Activated CD8-positive, alpha-beta memory T cell treated with anti-CD3 and anti-CD28 coated beads, Interleukin-2, amount 50 U/mL, for 4 hours (primary cell): ENCODE data around the gene PXDC1.

Experiments
- DNase-seq: peaks from one replicate; pipeline ENCODE4 v3.0.0-alpha.2; 2020

The PXDC1 gene

GRCh38 chr6:3751077-3751729, at the start of gene PXDC1:
PXDC1 (minus strand) TSS chr6:3751713; CDS start chr6:3751531, 182 bp downstream.
- DNase-seq: no peak

DNA sequence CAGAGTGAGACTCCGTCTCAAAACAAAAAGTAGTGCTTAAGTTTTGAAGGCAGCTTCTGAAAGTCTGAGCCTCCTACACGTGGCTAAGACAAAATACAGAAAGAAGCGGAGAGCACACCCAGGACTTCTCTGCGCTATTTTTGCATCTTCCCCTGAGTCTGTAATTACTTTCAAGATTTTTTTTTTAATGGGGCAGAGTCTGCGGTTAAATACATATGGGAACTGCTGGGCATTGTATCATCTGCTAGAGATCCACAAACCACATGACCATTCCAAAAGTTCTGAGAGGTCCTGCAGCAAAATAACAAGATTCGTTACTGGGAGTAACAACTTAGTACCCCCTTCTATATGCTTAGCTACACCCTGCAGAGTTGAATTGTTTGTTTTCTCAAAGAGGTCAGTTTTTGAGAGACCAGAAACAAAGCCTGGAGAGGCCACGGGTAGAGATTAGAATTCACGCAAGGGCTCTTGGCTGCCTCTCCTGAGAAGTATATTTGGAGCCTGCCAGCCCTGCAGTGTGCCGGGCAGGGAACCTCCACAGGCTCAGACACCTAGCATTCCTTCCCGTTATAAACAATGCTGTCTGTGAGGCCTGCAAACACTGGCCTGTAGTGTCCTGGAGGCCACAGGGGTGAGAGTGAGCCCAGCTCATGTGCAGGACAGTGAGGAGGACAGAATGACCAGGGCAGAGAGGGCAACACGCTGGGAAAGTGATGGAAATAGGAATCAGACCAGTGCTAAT, 49.5 kb upstream of the PXDC1 start:
- no peak for DNase-seq

GRCh38 chr6:3799719-3800118, 48.2 kb upstream of the PXDC1 start:
- DNase-seq: no peak

DNA sequence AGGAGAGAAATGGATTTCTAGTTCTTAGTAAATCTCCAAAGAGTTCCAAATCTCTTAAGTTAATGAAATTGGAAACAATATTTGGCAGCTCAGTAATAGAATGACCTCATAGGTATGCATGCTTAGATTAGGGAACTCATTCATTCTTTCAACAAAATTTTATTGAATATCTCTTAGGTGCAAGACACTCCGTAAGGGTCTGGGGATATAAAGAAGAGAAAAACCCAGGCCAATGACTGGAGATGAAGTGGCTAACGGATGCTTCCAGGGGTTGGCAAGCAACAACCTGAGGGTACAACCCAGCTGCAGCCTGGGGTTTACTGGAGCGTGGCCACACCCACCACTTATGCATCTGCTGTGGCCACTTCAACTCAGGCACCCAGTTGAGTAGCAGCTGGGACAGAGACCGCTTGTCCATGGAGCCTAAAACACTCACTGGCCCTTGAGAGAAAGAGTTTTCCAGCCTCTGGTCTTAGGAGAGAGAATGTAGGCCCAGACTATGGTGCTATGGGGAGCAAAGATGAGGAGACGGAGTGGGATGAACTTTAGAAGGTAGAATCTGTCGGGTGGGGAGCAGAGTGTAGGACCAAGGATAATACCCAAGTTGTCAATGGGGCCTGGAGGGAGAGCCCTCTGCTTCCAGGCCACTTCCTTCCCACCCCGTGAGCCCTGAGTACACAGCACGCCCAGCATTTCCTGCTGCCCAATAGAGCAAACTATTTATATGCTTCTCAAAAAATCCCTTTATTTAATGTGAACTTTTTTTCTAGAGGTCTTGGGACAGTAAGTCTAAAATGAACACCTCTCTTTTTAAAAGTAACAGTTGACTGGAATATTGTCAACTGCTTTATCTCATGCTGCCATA, 46.8 kb upstream of the PXDC1 start:
- DNase-seq: no peak

DNA sequence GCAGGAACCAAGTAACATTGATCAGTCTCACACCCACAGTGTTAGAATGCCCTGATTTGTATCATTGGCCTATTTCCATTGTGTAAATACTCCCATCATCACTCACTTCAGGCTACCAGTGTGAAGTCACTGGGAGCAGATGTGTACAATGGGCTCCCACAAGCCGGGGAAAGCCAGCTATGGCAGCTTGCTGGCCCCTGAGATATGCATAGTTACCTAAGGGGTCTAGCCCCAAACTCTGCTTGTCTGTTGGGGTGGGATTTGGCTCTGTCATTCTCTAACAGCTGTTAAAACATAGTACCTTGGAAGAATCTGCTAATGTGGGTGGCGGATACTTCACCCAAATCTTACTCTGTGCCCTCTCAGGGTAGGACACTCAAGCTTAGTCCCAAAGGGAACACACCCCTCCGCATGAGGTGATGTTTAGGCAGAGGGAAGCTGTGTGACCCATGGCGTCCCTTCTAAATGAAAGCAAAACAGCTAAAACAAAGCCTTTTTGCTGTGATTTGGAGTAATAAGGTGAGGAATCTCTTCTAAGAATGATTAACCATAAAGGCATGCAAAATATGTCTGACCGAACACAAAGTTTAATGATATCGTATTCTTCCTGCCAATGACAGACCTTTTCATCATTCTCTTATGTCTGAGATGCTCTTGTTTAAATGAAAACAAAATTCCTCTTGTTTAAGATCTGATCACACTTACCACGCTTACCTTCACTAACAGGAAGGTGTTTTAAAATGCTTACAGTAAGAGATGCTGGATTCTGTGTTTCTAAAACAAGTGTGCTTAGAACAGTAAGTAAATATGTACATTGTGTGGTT, 45.9 kb upstream of the PXDC1 start:
- DNase-seq: no peak

DNA sequence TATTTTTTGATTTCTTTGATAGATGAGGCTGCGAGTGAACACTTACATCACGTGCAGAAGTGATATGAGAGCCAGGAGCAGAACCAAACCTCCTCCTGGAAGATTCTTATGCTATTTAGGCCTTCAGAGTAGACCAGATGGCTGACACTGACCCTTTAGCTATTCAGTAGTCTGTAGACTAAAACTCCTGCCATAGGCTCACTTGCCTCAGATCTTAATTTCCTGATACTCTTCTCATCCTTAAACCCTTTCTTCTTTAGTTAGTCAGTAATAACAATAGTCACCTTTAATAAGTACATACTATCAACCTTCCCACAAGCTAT, 45.2 kb upstream of the PXDC1 start:
- no peak for DNase-seq

GRCh38 chr6:3795836-3796718, 44.6 kb upstream of the PXDC1 start:
- no peak for DNase-seq

- DNase-seq: no peak
Observed at GRCh38 chr6:3794092-3794491, 42.6 kb upstream of the PXDC1 start.

GRCh38 chr6:3793545-3793944, 42.0 kb upstream of the PXDC1 start:
- DNase-seq: no peak

DNA sequence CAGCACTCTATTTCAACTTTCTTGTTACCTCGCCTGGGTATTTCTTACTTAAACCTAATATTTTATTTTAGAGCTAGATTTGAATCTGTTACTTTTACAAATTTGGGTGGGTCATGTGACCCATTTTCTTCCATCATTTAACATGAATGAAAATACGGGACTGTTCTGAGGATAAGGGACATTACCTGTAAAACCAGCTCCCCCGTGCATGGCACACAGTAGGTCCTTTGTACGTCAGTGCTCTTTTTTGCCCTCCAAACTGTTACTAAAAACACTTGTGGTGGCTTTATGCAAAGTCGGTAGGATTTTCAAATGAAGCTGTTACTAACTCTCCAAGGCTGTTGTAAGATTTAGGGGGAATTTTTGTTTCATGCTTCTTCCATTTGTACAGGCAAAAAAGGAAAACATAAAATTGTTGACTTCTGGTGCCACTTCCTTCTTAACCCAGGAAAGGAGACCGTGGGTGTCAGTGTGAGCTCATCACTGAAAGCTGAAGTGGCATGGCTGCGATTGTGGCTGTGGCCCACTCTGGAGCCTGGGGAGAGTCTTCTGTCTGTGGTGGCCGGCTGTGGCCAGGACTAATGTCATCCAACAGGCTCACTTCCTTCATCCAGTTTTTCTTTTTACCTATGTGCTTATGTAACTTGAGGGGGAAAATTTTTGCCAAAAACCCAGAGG, 40.2 kb upstream of the PXDC1 start:
- DNase-seq: no peak

- DNase-seq: no peak
Observed at GRCh38 chr6:3789896-3790558, 38.5 kb upstream of the PXDC1 start.

DNA sequence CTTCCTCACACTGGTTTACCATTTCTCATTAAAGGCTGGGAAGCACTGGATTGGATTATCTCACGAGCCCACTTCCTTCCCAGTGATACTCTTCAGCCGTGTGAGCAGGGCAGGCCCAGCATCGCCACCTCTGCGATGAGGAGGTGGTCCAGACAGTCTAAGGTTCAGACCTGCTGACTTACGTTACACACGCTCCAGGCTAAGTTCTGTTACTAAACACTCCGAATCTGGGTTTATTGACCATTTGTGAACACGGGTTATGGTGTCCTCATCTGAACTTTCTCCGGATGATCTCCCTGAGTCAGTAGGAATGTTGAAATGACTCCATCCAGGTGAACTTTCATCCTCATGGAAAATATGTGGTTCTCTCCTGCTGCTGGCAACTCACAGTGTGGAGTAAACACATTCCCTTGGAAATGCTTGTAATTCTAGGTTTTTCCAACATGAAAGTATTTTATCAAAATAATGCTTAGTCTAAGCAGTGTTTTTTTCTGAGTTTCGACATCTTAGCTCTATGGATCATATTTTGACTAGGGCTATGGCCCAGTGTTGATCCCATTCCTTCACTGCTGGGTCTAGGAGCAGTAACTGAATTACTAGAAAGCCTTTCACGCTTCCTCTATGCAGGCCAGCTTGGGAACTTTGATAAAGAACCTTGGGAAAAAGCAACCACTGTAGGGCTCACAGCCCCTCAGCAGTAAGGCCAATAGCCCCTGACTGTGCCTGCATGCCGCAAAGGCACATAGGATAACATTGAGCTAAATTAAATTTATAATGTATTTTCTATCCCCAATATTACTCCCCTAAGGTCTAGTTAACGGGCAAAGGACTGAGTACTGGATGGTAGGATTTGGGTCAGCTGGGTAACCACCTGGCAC, 37.7 kb upstream of the PXDC1 start:
- no peak for DNase-seq

GRCh38 chr6:3788408-3789017, 37.0 kb upstream of the PXDC1 start:
- DNase-seq: no peak

DNA sequence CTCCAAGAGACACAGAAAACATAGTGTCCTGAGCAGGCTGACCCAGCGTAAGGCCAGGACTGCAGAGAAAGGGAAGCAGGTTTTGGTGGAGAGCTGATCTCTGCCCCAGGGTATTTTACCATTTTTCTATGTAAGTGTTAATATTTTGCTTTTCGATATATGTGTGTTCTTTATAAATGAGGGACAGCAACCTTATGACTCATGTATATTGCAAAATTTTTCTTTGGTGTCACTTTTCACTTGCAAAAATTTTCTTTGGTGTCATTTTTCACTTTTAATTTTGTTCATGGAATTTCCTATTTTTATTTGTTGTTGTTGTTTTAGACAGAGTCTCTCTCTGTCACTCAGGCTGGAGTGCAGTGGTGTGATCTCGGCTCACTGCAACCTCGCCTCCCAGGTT, 34.6 kb upstream of the PXDC1 start:
- DNase-seq: no peak

GRCh38 chr6:3785745-3786098, 34.2 kb upstream of the PXDC1 start:
- no peak for DNase-seq

DNA sequence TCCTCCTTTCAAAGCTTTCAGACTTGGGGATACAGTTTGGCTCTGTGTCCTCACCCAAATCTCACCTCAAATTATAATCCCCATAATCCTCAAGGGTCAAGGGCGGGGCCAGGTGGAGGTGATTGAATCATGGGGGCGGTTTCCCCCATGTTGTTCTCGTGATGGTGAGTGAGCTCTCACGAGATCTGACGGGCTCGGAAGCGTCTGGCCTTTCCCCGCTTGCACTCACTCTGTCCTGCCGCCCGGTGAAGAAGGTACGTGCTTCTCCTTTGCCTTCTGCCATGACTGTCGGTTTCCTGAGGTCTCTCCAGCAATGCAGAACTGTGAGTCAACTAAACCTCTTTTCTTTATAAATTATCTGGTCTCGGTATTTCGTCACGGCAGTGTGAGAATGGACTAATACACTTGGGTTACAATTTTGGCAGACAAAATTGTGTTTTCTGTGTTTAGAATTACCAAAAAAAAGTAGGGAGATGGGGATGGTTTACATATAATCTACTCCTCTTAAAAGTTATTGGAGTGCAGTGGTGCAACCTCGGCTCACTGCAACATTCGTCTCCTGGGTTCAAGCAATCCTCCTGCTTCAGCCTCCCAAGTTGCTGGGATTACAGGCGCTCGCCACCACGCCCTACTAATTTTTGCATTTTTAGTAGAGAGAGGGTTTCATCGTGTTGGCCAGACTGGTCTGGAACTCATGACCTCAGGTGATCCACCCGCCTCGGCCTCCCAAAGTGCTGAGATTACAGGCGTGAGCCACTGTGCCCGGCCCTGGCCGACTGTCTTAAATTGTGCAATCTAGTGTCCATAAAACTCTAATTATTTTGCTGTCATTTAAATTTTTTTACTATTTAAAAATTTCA, 33.6 kb upstream of the PXDC1 start:
- no peak for DNase-seq

DNA sequence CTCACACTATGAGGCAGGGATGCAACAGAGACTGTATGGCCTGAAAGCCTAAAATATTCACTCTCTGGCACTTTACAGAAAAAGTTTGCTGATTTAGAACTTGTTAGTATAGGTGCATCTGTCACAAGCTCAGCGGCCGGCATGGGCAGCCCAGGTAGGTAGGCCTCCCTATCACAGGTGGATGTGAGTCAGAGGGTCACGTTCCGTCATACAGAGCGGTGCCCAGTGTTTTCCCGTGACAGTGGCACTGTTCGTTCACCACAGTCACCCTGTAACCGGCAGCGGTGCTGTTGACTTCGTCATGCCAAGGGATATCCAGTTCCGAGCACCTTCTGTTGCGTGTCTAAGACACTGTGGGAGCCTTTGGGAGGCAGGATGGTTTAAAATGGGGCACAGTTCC, 32.9 kb upstream of the PXDC1 start:
- DNase-seq: no peak
